Stimulated activated CD4-positive, alpha-beta T cell treated with anti-CD3 and anti-CD28 coated beads, Interleukin-12 subunit alpha, Interleukin-12 subunit beta, amount 100 ng/mL, for 24 hours (primary cell): ENCODE measurements around the gene C6orf15.
A peak's percentile ranks its signal among the peaks of the same experiment; 100 is the strongest.

Experiments used
- DNase-seq, 2 experiments: peaks; one replicate each; pipeline ENCODE4 v3.0.0-alpha.2; 2020; ENCODE audit warnings: low read depth in 2 of 2

Gene C6orf15

DNA sequence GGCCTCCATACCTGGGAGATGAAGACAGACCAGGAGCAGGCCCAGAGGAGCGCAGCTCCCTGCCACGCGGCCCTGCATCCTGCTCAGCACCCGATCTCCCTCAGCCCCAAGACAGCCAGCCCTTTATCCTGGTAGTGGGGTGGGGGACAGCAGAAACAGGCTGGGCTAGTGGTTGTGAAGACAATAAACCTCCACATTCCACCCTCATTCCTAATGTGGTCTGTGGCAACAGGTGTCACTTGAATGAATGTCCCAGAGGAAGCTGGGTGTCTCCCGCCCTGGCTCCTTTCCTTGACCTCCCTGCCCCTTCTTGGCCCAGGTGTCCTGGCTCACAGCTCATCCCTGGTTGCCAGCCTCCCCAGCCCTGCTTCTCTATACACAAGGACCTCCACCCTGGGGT lies at the start of gene C6orf15:
Gene C6orf15 (minus strand): TSS at position 98 of the 400 bp plus-strand sequence. CDS start 20 bp downstream, at position 78.
- DNase-seq = no peak

- DNase-seq = no peak
These were observed 49.1 kb upstream of the C6orf15 start for GRCh38 chr6:31161216-31162126.

DNA sequence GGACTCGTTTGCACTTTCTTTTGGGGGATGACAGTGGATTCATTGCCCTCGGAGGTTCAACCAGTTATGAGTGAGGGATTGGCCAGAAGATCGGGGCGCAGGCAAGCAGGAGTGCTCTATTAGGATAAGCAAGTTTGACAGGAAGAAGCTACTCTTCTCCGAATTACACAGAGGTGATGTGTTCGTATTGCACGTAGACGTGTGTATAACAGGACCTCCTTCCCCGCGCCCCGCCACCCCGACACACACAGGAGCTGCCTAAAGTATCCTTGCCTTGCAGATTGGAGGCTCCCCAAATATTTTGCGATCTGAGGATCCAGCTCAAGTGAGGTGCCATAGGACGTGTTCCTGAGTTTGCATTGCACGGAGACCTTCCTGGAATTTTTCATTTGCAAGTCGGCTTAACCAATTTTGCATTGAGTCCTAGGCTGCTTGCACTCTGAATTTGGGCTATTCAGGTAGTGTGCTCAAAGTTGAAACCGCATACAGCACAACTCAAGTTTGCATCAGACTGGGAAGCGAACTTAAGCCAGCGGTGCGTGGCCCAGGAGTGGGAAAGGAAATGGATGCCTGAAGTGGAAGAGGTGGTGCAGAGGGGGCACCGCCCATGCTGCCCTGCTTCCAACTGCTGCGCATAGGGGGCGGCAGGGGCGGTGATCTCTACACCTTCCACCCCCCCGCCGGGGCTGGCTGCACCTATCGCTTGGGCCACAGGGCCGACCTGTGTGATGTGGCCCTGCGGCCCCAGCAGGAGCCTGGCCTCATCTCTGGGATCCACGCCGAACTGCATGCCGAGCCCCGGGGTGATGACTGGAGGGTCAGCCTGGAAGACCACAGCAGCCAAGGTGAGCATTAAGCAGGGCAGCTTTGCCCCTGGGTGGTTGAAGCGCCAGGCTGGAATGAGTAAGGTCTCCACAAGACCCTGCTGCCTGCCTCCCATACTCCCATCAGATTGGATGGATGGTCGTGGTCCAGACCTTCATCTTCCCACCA lies 46.8 kb upstream of the C6orf15 start:
- no peak for DNase-seq

DNA sequence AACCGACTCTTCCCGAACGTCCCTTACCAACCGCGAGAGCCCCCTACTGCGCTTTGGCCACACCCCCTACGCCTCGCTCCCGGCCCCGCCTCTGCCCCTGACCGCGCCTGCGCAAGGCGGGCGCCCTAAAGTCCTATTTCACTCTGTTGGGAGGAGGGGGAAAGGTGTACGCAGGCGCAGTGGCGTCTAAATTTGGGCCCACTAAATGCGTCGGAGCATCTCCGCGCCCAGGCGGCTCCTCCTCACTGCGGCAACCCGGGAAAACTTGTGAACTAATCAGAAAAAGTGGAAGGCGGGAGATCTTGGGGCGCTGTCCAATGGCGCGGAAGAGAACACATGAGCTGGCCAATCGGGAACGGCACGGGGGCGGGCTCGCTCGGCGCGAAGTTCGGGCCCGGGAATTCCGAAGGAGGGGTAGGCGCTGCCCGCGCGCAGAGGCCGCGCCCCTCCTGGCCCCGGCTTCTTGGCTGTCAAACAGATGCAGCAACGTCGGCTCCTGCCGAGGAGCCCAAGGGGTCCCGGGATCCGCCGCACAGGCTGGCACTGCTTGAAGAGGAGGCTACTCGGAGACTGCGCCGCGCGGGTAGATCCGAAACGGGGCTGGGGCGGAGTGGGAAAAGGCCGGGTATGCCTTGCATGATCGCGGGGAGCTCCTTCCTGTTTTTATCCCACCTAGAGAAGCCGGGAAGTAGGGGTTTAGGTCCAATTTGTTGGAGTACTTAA lies 45.9 kb upstream of the C6orf15 start, which contains the start of gene TCF19:
Gene TCF19 (plus strand): TSS at position 450 of the 723 bp plus-strand sequence. CDS start 881 bp downstream, outside the sequence.
- peak; percentile 99 for DNase-seq

DNA sequence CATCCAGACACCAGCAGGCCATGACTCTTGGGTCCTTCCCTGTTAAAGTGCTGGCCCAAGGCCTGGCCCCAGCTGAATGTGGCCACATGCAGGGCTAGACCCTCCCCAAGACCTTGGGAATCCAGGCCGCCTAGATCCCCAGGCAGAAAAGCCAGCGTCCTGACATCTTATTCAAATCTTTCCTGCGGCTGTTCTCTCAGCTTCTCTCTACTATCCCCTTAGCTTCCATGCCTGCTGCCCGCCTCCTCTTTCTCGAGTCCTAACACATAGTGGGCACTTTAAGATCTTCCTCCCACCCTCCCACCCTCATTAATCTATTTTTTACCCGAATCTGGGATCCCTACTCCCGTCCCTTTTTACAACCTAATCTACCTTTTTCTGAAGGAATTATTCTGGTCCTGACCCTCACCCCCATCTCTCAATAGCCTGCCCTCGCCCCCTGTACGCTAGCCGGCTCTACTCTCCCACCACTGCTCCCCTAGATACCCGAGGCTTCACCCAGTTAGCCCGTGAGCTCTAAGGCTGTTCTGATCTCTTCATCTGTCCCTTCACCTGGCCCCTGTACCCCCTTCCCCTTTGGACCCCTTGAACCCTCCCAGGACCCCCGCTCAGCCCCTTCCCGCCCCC lies 45.3 kb upstream of the C6orf15 start, which contains the start of gene CCHCR1:
Gene CCHCR1 (minus strand): TSS at position 290 of the 627 bp plus-strand sequence. CDS start 202 bp downstream, at position 88.
- DNase-seq = no peak

DNA sequence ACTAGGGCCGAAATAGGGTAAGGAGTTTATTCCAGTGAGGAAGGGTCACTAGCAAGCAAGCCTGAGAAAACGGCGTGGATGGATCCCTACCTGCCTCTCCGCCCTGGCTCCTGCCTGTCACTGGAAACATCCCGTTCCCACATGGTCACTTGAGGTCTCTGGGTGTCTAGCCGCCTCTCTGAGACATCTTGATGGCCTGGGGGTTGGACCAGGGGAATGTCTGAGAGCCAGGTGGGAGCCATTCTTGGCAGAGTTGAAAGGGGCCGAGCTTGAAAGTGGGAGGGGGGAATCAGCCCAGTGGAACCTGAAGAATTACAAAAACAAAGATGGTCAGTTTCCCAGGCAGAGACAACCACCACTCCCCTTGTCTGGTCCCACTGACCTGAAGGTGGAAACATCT lies 44.3 kb upstream of the C6orf15 start:
- no peak for DNase-seq

DNA sequence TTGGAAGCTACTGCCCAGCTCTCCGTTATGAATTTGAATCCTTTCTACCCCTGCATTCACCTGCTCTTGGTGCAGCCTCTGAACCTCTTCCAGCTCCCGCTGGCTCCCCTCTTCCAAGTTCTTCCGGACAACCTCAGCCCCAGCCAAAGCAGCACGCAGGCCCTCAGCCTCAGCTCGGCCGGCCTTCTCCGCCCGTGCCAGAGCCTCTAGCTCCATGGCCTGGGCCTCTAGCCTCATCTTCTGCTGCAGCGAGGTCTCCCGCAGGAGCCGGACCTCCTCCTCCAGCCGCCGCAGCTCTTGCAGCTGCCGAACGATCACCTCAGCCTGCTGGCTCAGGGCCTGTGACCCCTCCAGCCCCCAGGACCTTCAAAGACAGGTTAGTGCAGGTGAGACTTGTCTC lies 42.1 kb upstream of the C6orf15 start:
- DNase-seq = no peak

GRCh38 chr6:31152781-31153180 lies 40.4 kb upstream of the C6orf15 start:
- no peak for DNase-seq

GRCh38 chr6:31149827-31150447 lies 37.6 kb upstream of the C6orf15 start:
- DNase-seq = no peak

- DNase-seq = no peak
These were observed 33.0 kb upstream of the C6orf15 start for GRCh38 chr6:31145386-31145785.

DNA sequence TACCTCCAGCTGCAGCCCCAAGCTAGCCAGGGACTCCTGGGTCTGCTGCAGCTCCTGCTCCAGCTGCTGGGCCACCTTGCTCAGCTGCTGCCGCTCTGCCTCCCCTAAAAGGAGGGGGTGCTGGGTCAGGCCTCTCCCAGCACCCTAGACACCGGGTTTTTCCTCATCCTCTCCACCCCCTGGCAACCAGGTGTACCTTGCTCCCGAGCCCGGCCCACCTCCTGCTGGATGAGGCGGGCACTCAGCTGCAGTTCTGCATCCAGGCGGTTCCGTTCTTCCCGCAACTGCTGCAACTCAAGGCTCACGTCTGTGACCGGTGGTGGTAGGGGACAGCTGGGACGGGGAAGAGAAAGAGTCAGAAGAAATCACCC lies 32.6 kb upstream of the C6orf15 start:
- DNase-seq = no peak

GRCh38 chr6:31144296-31144969 lies 32.1 kb upstream of the C6orf15 start:
- DNase-seq = no peak

- DNase-seq = no peak
These were observed 30.8 kb upstream of the C6orf15 start for GRCh38 chr6:31143148-31143547.

DNA sequence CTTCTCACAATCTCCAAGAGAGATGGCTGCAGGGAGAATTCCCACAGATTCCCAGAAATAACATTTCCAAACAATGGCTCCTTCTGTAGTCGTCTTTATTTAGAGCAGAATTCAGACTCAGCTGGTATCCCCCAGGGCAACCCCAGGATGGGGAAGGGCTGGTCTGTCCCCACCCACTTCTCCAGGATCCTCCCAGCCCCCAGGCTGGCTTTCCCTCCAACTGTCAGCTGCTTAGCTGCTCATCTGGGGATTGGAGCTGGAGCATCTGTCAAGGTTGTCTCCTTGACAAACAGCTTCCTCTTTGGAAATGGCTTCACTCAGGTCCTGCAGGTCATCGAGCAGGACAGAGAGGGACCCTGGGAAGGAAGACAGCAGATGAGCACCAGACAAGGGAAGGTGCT lies 30.0 kb upstream of the C6orf15 start:
- no peak for DNase-seq

DNA sequence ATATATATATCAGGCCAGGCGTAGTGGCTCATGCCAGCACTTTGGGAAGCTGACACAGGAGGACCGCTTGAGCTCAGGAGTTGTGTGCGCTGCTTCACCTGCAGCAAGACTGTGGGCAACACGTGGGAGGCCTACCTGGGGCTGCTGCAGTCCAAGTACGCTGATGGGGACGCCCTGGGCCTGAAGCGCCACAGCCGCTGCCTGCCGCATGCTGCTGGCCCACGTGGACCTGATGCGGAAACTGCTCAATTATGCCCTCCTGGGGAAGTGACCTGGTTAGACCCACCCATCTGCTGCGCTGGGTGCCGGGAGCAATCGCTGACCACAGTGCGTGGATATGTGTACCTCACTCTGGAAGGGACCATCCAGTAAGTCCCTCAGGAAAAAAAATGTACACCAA lies 28.3 kb upstream of the C6orf15 start:
- DNase-seq = no peak

- DNase-seq = no peak
These were observed 27.2 kb upstream of the C6orf15 start for GRCh38 chr6:31139599-31139998.

- DNase-seq = no peak
These were observed 26.6 kb upstream of the C6orf15 start, which contains the start of gene PSORS1C2 for GRCh38 chr6:31138982-31139381. Gene PSORS1C2, minus strand, starts transcription at chr6:31139066. Its CDS starts 40 bp downstream, at chr6:31139026.

DNA sequence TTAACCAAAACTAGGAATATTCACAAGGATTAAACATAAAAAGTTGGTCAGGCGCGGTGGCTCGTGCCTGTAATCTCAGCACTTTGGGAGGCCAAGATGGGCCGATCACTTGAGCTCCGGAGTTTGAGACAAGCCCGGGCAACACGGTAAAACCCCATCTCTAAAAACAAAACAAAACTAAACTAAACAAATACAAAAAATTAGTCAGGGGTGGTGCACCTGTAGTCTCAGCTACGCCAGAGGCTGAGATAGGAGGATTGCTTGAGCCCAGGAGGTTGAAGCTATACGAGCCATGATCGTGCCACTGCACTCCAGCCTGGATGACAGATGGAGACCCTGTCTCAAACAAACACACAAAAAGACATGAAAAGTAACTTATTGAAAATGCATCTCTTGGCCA lies 23.3 kb upstream of the C6orf15 start:
- DNase-seq = no peak

DNA sequence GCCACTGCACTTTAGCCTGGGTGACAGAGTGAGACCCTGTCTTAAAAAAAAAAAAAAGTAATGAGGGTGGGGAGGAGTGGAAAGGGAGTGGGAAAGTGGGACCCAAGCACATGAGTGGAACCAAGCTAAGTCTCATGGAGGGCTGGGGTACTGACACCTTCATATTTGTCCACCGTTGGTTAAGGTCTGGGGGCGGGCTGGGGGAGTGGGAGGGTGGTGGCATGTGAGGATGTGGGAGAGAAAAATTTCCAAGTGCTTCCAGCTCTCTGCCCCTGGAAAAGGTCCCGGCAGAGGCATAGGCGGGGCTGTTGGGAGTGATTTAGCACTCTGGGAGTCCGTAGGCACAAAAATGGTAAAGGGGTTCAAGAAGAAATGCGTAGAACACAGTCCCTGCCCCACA lies 20.4 kb upstream of the C6orf15 start:
- no peak for DNase-seq

DNA sequence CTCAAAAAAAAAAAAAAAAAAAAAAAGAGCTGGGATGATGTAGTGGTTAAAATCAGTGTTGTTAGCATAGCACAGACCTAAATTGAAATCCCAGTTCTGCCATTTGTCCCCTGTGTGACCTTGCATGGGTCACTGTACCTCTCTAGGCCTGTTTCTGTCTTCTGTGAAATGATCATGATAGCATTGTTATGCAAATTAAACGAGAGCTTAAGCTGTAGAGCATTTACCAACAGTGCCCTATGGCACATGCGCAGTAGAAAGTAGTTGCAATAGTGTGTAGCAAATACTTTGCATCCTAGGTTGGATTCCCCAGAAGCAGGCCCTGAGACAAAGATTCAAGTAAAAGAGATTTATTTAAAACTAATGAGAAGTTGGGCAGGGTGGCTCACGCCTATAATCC lies 19.2 kb upstream of the C6orf15 start:
- DNase-seq = no peak
